Measurements from ENCODE around the gene TLE3.

Gene TLE3

GRCh38 chr15:70029297-70029701 is 68.4 kb downstream of the TLE3 start:
- H3K79me2 ChIP-seq (ENCODE audit: insufficient read depth, low read length): no peaks in the 10 kb centered on the region
- H2AFZ ChIP-seq (ENCODE audit: low read depth, low read length): no peak overlapping the region
- H3K9ac ChIP-seq (ENCODE audit: low read depth, low read length): no peak overlapping the region
- no peak overlapping the region for H3K4me2 ChIP-seq (ENCODE audit: insufficient read depth, low read length)
- no peak overlapping the region for H3K4me3 ChIP-seq (ENCODE audit: low read depth in 1 of 2, low read length in 2 of 2)
- no peaks in the 10 kb centered on the region for H3K4me1 ChIP-seq (ENCODE audit: insufficient read depth, low read length)
- no peak for DNase-seq
- H3K9me3 ChIP-seq (ENCODE audit: insufficient read depth, low read length, severe bottlenecking): no peaks in the 10 kb centered on the region
- H3K36me3 ChIP-seq (ENCODE audit: insufficient read depth, low read length): no peaks in the 10 kb centered on the region
- TF ChIP-seq EZH2 (IDR thresholded peaks at IDR 0.05; ENCODE audit: borderline replicate concordance, low read depth, low read length, severe bottlenecking): no peak
- TF ChIP-seq CTCF (IDR thresholded peaks at IDR 0.05; ENCODE audit: borderline replicate concordance, extremely low read depth, low read length, poor library complexity, severe bottlenecking): no peak
- H4K20me1 ChIP-seq (ENCODE audit: insufficient read depth, low read length): no peaks in the 10 kb centered on the region; the same call in 1 of the 2 replicates
- no peaks in the 10 kb centered on the region for H3K27me3 ChIP-seq (ENCODE audit: insufficient read depth, low read length, poor library complexity)
- ATAC-seq (ENCODE audit: insufficient read depth, low read depth): no peak
- H3K27ac ChIP-seq (ENCODE audit: low read length): no peak overlapping the region

- no peaks in the 10 kb centered on the region for H3K36me3 ChIP-seq (ENCODE audit: insufficient read depth, low read length)
- TF ChIP-seq EZH2 (IDR thresholded peaks at IDR 0.05; ENCODE audit: borderline replicate concordance, low read depth, low read length, severe bottlenecking) (no peak), CTCF (IDR thresholded peaks at IDR 0.05; ENCODE audit: borderline replicate concordance, extremely low read depth, low read length, poor library complexity, severe bottlenecking) (no peak)
- no peaks in the 10 kb centered on the region for H3K79me2 ChIP-seq (ENCODE audit: insufficient read depth, low read length)
- no peaks in the 10 kb centered on the region for H3K27me3 ChIP-seq (ENCODE audit: insufficient read depth, low read length, poor library complexity)
- DNase-seq (no peak), ATAC-seq (ENCODE audit: insufficient read depth, low read depth) (no peak)
- H3K4me3 ChIP-seq (ENCODE audit: low read depth in 1 of 2, low read length in 2 of 2): no peak overlapping the region
- H2AFZ ChIP-seq (ENCODE audit: low read depth, low read length): no peak overlapping the region
- no peaks in the 10 kb centered on the region for H3K9me3 ChIP-seq (ENCODE audit: insufficient read depth, low read length, severe bottlenecking)
- H4K20me1 ChIP-seq (ENCODE audit: insufficient read depth, low read length): no peaks in the 10 kb centered on the region; the same call in 1 of the 2 replicates
- no peak overlapping the region for H3K27ac ChIP-seq (ENCODE audit: low read length)
- H3K9ac ChIP-seq (ENCODE audit: low read depth, low read length): no peak overlapping the region
- H3K4me1 ChIP-seq (ENCODE audit: insufficient read depth, low read length): no peaks in the 10 kb centered on the region
- no peak overlapping the region for H3K4me2 ChIP-seq (ENCODE audit: insufficient read depth, low read length)
These were observed 70.2 kb downstream of the TLE3 start for GRCh38 chr15:70027518-70027917.

GRCh38 chr15:70026991-70027390 is 70.7 kb downstream of the TLE3 start:
- TF ChIP-seq CTCF (IDR thresholded peaks at IDR 0.05; ENCODE audit: borderline replicate concordance, extremely low read depth, low read length, poor library complexity, severe bottlenecking) (no peak), EZH2 (IDR thresholded peaks at IDR 0.05; ENCODE audit: borderline replicate concordance, low read depth, low read length, severe bottlenecking) (no peak)
- Histone ChIP-seq H4K20me1 (ENCODE audit: insufficient read depth, low read length) (no peaks in the 10 kb centered on the region; the same call in 1 of the 2 replicates), H2AFZ (ENCODE audit: low read depth, low read length) (no peak overlapping the region), H3K79me2 (ENCODE audit: insufficient read depth, low read length) (no peaks in the 10 kb centered on the region), H3K9ac (ENCODE audit: low read depth, low read length) (no peak overlapping the region), H3K4me2 (ENCODE audit: insufficient read depth, low read length) (no peak overlapping the region), H3K36me3 (ENCODE audit: insufficient read depth, low read length) (no peaks in the 10 kb centered on the region), H3K4me1 (ENCODE audit: insufficient read depth, low read length) (no peaks in the 10 kb centered on the region), H3K27ac (ENCODE audit: low read length) (no peak overlapping the region), H3K27me3 (ENCODE audit: insufficient read depth, low read length, poor library complexity) (no peaks in the 10 kb centered on the region), H3K9me3 (ENCODE audit: insufficient read depth, low read length, severe bottlenecking) (peaks cover 4% of the 10 kb centered on the region), H3K4me3 (ENCODE audit: low read depth in 1 of 2, low read length in 2 of 2) (no peak overlapping the region)
- no peak for DNase-seq
- ATAC-seq (ENCODE audit: insufficient read depth, low read depth): no peak

All from DND-41 (cell line).